Measurements from ENCODE around the gene MAST4. TPM values are rescaled to one million over a fixed set of nuclear protein-coding genes. Genes with fewer than 3 reads are reported as not detected.

Gene MAST4
- total and polyA plus RNA-seq, 2 of the 13 experiments (the other 11 are each of a cell fraction or from before 2014, with no cell fraction given) = 3.4 to 3.7 TPM

DNA sequence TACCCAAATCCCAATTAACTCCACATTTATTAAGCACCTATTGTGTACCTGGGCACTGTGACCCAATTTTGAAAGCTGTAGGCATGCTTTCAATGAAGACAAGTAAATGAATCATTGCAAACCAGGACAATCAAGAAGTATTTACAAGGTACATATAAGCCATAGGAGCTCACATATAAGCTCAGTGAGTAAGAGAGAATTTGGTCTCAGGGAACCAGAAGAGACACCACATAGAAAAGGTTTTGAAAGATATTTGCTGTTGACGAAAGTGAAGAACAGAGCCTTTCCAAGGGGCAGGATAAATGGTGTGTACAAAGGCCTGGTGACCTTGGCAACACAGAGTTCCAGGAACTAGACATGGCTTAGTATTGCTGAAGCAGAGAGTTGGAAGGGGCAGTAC, 412.8 kb downstream of the MAST4 start (continued):
- TF ChIP-seq, protein P1, sequence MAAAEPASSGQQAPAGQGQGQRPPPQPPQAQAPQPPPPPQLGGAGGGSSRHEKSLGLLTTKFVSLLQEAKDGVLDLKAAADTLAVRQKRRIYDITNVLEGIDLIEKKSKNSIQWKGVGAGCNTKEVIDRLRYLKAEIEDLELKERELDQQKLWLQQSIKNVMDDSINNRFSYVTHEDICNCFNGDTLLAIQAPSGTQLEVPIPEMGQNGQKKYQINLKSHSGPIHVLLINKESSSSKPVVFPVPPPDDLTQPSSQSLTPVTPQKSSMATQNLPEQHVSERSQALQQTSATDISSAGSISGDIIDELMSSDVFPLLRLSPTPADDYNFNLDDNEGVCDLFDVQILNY (CRISPR knock-in tag; conservative IDR thresholded peaks at IDR 0.05) = no peak
- TF ChIP-seq MEF2D (CRISPR knock-in tag; IDR thresholded peaks at IDR 0.05) (no peak), HMGA1 (CRISPR knock-in tag; conservative IDR thresholded peaks at IDR 0.05) (no peak), FOXC1 (CRISPR knock-in tag; IDR thresholded peaks at IDR 0.05; ENCODE audit: borderline replicate concordance) (no peak), TMF1 (CRISPR knock-in tag; IDR thresholded peaks at IDR 0.05; ENCODE audit: low read depth) (no peak), ATAD3A (CRISPR knock-in tag; IDR thresholded peaks at IDR 0.05) (no peak), ZNF670 (CRISPR knock-in tag; IDR thresholded peaks at IDR 0.05; ENCODE audit: borderline replicate concordance) (no peak), ZMAT3 (CRISPR knock-in tag; conservative IDR thresholded peaks at IDR 0.05) (no peak), REXO4 (CRISPR knock-in tag; IDR thresholded peaks at IDR 0.05; ENCODE audit: borderline replicate concordance) (no peak), MIER2 (CRISPR knock-in tag; IDR thresholded peaks at IDR 0.05) (no peak), SOX5 (CRISPR knock-in tag; IDR thresholded peaks at IDR 0.05; ENCODE audit: borderline replicate concordance) (peak; percentile 37; the same call in 1 of the 2 replicates), ZFP1 (CRISPR knock-in tag; IDR thresholded peaks at IDR 0.05) (no peak)
- TF ChIP-seq, protein P2, sequence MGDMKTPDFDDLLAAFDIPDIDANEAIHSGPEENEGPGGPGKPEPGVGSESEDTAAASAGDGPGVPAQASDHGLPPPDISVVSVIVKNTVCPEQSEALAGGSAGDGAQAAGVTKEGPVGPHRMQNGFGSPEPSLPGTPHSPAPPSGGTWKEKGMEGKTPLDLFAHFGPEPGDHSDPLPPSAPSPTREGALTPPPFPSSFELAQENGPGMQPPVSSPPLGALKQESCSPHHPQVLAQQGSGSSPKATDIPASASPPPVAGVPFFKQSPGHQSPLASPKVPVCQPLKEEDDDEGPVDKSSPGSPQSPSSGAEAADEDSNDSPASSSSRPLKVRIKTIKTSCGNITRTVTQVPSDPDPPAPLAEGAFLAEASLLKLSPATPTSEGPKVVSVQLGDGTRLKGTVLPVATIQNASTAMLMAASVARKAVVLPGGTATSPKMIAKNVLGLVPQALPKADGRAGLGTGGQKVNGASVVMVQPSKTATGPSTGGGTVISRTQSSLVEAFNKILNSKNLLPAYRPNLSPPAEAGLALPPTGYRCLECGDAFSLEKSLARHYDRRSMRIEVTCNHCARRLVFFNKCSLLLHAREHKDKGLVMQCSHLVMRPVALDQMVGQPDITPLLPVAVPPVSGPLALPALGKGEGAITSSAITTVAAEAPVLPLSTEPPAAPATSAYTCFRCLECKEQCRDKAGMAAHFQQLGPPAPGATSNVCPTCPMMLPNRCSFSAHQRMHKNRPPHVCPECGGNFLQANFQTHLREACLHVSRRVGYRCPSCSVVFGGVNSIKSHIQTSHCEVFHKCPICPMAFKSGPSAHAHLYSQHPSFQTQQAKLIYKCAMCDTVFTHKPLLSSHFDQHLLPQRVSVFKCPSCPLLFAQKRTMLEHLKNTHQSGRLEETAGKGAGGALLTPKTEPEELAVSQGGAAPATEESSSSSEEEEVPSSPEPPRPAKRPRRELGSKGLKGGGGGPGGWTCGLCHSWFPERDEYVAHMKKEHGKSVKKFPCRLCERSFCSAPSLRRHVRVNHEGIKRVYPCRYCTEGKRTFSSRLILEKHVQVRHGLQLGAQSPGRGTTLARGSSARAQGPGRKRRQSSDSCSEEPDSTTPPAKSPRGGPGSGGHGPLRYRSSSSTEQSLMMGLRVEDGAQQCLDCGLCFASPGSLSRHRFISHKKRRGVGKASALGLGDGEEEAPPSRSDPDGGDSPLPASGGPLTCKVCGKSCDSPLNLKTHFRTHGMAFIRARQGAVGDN (CRISPR knock-in tag; IDR thresholded peaks at IDR 0.05) = no peak
- TF ChIP-seq, protein P3, sequence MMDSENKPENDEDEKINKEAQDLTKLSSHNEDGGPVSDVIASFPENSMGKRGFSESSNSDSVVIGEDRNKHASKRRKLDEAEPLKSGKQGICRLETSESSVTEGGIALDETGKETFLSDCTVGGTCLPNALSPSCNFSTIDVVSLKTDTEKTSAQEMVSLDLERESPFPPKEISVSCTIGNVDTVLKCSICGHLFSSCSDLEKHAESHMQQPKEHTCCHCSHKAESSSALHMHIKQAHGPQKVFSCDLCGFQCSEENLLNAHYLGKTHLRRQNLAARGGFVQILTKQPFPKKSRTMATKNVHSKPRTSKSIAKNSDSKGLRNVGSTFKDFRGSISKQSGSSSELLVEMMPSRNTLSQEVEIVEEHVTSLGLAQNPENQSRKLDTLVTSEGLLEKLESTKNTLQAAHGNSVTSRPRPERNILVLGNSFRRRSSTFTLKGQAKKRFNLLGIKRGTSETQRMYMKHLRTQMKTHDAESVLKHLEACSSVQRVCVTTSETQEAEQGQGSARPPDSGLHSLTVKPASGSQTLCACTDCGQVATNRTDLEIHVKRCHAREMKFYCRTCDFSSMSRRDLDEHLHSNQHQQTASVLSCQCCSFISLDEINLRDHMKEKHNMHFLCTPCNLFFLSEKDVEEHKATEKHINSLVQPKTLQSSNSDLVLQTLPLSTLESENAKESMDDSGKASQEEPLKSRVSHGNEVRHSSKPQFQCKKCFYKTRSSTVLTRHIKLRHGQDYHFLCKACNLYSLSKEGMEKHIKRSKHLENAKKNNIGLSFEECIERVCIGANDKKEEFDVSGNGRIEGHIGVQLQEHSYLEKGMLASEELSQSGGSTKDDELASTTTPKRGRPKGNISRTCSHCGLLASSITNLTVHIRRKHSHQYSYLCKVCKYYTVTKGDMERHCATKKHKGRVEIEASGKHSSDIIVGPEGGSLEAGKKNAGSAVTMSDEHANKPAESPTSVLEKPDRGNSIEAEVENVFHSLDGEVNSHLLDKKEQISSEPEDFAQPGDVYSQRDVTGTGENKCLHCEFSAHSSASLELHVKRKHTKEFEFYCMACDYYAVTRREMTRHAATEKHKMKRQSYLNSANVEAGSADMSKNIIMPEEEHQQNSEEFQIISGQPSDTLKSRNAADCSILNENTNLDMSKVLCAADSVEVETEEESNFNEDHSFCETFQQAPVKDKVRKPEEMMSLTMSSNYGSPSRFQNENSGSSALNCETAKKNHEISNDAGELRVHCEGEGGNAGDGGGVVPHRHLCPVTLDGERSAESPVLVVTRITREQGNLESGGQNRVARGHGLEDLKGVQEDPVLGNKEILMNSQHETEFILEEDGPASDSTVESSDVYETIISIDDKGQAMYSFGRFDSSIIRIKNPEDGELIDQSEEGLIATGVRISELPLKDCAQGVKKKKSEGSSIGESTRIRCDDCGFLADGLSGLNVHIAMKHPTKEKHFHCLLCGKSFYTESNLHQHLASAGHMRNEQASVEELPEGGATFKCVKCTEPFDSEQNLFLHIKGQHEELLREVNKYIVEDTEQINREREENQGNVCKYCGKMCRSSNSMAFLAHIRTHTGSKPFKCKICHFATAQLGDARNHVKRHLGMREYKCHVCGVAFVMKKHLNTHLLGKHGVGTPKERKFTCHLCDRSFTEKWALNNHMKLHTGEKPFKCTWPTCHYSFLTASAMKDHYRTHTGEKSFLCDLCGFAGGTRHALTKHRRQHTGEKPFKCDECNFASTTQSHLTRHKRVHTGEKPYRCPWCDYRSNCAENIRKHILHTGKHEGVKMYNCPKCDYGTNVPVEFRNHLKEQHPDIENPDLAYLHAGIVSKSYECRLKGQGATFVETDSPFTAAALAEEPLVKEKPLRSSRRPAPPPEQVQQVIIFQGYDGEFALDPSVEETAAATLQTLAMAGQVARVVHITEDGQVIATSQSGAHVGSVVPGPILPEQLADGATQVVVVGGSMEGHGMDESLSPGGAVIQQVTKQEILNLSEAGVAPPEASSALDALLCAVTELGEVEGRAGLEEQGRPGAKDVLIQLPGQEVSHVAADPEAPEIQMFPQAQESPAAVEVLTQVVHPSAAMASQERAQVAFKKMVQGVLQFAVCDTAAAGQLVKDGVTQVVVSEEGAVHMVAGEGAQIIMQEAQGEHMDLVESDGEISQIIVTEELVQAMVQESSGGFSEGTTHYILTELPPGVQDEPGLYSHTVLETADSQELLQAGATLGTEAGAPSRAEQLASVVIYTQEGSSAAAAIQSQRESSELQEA (CRISPR knock-in tag; IDR thresholded peaks at IDR 0.05; ENCODE audit: not compliant biosample characterization) = no peak
- TF ChIP-seq, protein P4, sequence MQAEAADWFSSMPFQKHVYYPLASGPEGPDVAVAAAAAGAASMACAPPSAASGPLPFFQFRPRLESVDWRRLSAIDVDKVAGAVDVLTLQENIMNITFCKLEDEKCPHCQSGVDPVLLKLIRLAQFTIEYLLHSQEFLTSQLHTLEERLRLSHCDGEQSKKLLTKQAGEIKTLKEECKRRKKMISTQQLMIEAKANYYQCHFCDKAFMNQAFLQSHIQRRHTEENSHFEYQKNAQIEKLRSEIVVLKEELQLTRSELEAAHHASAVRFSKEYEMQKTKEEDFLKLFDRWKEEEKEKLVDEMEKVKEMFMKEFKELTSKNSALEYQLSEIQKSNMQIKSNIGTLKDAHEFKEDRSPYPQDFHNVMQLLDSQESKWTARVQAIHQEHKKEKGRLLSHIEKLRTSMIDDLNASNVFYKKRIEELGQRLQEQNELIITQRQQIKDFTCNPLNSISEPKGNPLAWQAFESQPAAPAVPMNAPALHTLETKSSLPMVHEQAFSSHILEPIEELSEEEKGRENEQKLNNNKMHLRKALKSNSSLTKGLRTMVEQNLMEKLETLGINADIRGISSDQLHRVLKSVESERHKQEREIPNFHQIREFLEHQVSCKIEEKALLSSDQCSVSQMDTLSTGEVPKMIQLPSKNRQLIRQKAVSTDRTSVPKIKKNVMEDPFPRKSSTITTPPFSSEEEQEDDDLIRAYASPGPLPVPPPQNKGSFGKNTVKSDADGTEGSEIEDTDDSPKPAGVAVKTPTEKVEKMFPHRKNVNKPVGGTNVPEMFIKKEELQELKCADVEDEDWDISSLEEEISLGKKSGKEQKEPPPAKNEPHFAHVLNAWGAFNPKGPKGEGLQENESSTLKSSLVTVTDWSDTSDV (CRISPR knock-in tag; IDR thresholded peaks at IDR 0.05) = no peak

Measured in HepG2 (cell line).